GM19043 (cell line): ENCODE measurements around the gene LRRC9.

Experiments used
- ATAC-seq: cut with Tn5 transposase; IDR thresholded peaks from one replicate; pipeline ENCODE4 v1.9.1; 2021; ENCODE audit warnings: low read depth; ENCODE audit not compliant: unreplicated experiment

Gene LRRC9

DNA sequence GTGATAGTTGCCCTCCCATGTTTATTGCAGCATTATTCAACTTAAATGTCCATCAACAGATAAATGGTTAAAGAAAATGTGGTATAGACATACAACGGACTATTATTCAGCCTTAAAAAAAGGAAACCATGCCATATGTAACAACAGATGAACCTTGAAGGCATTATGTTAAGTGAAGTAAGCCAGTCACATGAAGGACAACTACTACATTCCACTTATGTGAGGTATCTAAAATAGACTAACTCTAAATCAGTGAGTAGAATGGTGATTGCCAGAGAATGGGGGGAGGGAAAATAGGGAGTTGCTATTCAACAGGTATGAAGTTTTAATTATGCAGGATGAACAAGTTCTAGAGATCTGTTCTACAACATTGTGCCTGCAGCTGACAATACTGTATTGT is 181.8 kb downstream of the LRRC9 start:
- no peak for ATAC-seq

GRCh38 chr14:60102389-60102788 is 182.4 kb downstream of the LRRC9 start:
- no peak for ATAC-seq

GRCh38 chr14:60106339-60106738 is 186.4 kb downstream of the LRRC9 start:
- no peak for ATAC-seq

DNA sequence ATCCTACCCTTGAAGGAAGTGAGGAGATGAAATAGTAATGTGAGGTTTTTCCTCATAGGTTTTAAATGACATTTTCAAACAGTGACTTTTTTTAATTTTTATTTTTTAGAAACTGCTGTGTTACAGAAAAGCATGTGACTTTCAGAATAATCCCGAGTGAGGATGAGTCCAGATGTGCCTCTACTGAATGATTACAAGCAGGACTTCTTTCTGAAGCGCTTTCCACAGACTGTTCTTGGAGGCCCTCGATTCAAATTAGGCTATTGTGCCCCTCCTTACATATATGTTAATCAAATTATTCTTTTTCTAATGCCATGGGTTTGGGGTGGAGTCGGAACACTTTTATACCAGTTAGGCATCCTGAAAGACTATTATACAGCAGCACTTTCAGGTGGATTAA is 187.5 kb downstream of the LRRC9 start:
- no peak for ATAC-seq

DNA sequence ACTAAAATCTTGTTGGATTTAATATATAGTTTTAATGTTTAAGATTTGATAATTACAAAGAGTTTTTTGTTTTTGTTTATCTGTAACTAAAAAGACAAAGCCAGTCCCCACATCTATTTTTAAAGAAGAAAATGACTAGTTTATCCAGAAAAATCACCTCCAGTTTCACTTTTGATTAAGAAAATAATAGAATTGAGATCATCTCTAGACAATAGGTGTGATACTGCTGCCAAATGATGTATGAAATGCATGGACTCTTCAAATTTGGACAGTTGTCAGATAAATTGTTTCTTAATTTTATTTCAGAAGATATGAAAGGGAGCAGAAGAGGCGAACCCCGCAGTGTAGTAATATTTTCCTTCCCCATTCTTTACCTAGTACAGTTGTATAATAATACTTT is 191.8 kb downstream of the LRRC9 start:
- ATAC-seq, result no peak
